ENCODE measurements around the gene POLN.

GRCh38 chr4:2046031-2046961 is 195.6 kb downstream of the POLN start:
- TF ChIP-seq CTCF (conservative IDR thresholded peaks at IDR 0.05) (no peak), EZH2 (IDR thresholded peaks at IDR 0.05; ENCODE audit: low read depth) (no peak)

Measured in PC-9 (cell line).